Cortex of kidney (tissue), 1 donor: ENCODE measurements around the gene KIF23.

Experiments used
- DNase-seq: peaks from one replicate; lab custom pipeline; 2025; lab: John Stamatoyannopoulos, UW

The KIF23 gene

GRCh38 chr15:69491038-69491505 lies 76.9 kb downstream of the KIF23 start:
- DNase-seq: no peak

- DNase-seq: no peak
Observed at GRCh38 chr15:69493406-69493805, 79.3 kb downstream of the KIF23 start.

DNA sequence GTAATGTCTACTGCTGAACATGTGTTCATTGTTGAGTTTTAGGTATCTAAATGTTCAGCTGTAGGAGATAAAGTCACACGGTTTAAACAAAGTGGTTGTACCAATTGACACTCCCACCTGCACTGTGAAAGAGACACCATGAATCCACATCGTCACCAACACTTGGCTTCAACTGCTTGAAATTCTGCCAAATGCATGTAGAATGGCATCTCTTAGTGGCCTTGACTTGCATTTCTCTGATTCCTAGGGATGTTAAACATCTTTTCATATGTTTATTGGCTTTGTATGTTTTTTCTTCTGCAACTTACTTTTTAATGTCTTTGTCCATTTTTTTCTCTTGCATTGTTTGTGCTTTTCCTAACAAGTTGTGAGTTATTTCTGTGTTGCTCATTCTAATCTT lies 81.9 kb downstream of the KIF23 start:
- no peak for DNase-seq

GRCh38 chr15:69497076-69497475 lies 82.9 kb downstream of the KIF23 start:
- no peak for DNase-seq

DNA sequence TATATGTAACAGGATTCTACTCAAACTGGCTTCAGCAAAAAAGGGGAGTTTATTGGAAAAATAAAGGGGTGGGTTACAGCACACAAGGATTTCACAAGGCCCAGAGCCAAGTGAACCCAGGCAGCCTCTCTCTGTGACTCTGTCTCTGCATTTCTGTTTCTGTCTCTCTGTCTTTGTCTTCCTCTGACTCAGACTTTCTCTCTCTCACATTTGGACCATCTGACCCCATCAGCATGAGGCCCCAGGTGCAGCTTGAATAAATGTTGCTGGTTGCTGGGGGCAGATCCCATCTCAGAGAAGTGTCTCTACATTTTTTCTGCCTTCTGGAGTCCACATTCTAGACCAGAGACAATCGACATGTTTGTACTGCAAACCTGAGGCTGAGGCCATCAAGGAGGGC lies 83.5 kb downstream of the KIF23 start:
- no peak for DNase-seq
